GM21515 (cell line): ENCODE data around the gene ARRDC4.

Experiments used
- ATAC-seq: cut with Tn5 transposase; IDR thresholded peaks from one replicate; pipeline ENCODE4 v1.9.1; 2021; ENCODE audit not compliant: unreplicated experiment

The ARRDC4 gene

GRCh38 chr15:97960364-97961066, at the start of gene ARRDC4:
ARRDC4 (plus strand) TSS chr15:97960703; CDS start chr15:97960862, 159 bp downstream.
- peak; percentile 75 for ATAC-seq

GRCh38 chr15:97914711-97915110, 45.8 kb upstream of the ARRDC4 start:
- no peak for ATAC-seq

GRCh38 chr15:97915261-97915660, 45.2 kb upstream of the ARRDC4 start:
- ATAC-seq, result no peak

- ATAC-seq, result no peak
These were observed 39.1 kb upstream of the ARRDC4 start for GRCh38 chr15:97921296-97921865.

GRCh38 chr15:97929456-97930229, 30.9 kb upstream of the ARRDC4 start:
- no peak for ATAC-seq

- ATAC-seq, result no peak
These were observed 30.3 kb upstream of the ARRDC4 start for GRCh38 chr15:97930230-97930629.

- ATAC-seq, result no peak
These were observed 29.2 kb upstream of the ARRDC4 start for GRCh38 chr15:97931314-97931713.

GRCh38 chr15:97933589-97933988, 26.9 kb upstream of the ARRDC4 start:
- no peak for ATAC-seq

- no peak for ATAC-seq
These were observed 19.5 kb upstream of the ARRDC4 start for GRCh38 chr15:97940993-97941392.

- ATAC-seq, result no peak
These were observed 18.9 kb upstream of the ARRDC4 start for GRCh38 chr15:97941572-97941971.

GRCh38 chr15:97944724-97945123, 15.8 kb upstream of the ARRDC4 start:
- ATAC-seq, result no peak

- ATAC-seq, result no peak
These were observed 12.8 kb upstream of the ARRDC4 start for GRCh38 chr15:97947465-97948260.

- no peak for ATAC-seq
These were observed 7.2 kb upstream of the ARRDC4 start for GRCh38 chr15:97953254-97953653.

GRCh38 chr15:97953748-97954147, 6.8 kb upstream of the ARRDC4 start:
- no peak for ATAC-seq

- ATAC-seq, result no peak
These were observed 5.5 kb upstream of the ARRDC4 start for GRCh38 chr15:97955035-97955434.

- ATAC-seq, result no peak
These were observed 5.0 kb upstream of the ARRDC4 start for GRCh38 chr15:97955529-97955928.

- ATAC-seq, result no peak
These were observed 659 bp upstream of the ARRDC4 start for GRCh38 chr15:97959724-97960363.

- ATAC-seq, result no peak
These were observed 808 bp downstream of the ARRDC4 start for GRCh38 chr15:97961067-97961954.

- no peak for ATAC-seq
These were observed 1.8 kb downstream of the ARRDC4 start for GRCh38 chr15:97962263-97962662.

GRCh38 chr15:97963779-97964178, 3.3 kb downstream of the ARRDC4 start:
- ATAC-seq, result no peak
